HG03039 (cell line): ENCODE results near the gene C1orf94.

Experiments
- ATAC-seq: cut with Tn5 transposase; IDR thresholded peaks from one replicate; pipeline ENCODE4 v1.9.1; 2021; ENCODE audit warnings: mild to moderate bottlenecking, moderate library complexity; ENCODE audit not compliant: unreplicated experiment

Gene C1orf94, protein sequence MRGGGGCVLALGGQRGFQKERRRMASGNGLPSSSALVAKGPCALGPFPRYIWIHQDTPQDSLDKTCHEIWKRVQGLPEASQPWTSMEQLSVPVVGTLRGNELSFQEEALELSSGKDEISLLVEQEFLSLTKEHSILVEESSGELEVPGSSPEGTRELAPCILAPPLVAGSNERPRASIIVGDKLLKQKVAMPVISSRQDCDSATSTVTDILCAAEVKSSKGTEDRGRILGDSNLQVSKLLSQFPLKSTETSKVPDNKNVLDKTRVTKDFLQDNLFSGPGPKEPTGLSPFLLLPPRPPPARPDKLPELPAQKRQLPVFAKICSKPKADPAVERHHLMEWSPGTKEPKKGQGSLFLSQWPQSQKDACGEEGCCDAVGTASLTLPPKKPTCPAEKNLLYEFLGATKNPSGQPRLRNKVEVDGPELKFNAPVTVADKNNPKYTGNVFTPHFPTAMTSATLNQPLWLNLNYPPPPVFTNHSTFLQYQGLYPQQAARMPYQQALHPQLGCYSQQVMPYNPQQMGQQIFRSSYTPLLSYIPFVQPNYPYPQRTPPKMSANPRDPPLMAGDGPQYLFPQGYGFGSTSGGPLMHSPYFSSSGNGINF

DNA sequence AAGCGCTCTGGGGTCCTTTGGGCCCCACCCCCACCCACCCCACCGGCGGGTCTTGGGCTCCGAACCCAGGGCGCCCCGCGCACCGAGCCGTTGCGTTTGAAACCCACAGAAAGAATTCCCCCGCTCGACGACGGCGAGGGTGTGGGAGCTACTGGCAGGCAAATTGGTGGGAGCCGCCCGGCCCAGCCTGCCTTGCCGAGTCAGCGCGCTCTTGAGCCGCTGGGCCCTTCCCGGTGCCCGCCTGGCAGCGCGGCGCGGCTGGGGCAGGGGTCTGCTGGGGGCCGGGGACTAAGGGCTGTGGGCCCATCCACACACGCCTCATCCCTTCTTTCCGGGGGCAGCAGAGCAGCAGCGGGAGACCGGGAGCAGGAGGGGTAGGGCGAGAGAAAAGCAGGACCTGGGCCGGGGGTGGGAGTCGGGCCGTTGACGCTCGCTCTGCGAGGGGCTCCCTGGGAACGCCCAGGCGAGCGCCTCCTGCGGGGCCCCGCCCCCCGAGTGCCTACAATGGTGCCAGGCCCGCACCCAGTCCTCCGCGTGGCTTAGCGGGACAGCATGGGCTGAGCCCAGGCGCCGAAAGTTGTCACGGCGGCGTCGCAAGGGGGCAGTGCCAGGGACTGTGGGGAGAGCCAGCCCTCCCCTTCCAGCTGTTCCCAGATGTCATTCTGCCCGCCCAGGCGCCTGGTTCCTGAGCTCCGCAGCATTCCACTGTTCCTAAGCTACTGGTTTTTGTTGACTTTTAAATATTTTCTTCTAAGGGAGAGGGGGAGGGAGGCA is at the start of gene C1orf94:
TSS of gene C1orf94 (plus strand) at position 78 of the 774 bp plus-strand sequence. CDS start 883 bp downstream, outside the sequence.
- no peak for ATAC-seq

DNA sequence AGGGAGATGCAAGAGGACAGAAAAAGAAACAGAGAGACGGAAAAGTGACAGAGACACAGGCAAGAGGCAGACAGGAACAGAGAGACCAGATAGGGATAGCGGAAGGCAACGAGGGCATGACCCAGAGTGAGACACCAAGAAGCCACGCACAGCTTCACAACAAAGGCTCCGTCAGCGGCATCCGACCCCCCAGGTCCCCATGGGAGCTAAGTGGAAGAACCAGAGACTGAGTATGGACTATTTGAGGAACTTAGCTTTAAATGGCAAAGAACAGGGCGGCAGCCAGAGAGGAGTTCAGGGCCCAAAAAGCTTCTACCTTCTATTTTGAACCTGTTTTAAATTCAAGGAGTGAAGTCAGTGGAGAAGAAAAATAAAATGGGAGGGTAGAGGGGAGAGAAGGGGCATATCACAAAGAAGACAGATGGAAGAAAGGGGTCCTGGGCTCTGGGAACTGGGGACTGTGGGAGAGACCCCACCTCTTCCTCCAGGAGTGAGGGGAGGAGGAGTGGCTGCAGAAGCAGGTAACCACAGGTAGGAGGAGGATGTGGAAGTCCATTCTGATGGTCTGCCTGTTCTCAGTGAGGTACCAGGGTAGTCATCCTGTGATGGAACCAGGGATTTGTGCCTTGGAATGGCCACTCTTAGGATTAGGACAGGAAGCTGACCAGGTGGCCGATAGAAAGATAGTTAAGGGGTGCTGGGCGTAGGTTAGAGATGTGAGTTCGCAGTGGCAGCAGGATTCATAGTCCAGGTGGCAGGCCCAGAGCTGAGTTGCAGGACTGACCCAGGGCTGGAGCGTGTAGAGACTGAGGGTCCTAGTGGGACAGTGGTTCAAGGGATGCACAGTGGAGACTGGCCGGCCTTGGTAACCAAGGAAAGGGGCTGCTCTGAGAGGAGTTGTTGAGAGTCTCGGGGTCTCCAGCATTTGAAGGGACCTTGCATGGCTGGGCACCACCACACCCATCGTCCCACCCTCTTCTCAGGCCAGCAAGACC is 49.4 kb upstream of the C1orf94 start:
- ATAC-seq = no peak

DNA sequence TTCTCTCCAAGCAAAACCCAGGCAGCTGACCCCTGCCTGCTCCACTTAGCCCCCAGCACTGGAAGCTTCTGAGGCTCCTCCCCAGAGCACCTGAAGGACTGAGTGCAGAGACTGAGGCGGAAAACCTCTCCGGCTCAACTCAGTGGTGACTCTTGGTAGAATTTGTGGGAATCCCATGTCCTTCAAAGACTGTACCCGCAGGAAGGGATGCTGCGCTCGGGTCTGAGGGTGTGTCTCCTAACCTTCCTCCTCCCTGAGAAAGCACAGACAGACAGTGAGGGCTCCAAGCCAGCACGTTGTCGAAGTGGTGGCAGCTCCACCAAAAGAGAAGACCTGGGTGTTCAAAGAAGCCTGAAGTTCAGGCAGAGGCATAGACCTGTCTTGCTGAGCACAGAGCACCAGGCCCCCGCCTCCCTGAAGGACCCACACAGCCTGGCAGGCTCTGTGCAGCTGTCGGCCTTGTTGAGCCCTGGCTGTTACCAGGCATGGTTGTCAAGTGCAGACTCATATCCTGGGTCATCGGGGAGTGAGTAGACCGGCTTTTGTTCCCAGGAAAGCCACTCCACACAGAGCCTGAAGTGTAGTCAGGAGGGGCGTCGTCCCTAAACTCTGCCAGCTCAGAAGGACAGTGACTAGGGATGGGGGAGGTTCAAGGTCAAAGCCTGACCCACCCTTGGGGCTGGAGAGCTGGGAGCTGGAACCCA is 48.4 kb upstream of the C1orf94 start:
- ATAC-seq = no peak

DNA sequence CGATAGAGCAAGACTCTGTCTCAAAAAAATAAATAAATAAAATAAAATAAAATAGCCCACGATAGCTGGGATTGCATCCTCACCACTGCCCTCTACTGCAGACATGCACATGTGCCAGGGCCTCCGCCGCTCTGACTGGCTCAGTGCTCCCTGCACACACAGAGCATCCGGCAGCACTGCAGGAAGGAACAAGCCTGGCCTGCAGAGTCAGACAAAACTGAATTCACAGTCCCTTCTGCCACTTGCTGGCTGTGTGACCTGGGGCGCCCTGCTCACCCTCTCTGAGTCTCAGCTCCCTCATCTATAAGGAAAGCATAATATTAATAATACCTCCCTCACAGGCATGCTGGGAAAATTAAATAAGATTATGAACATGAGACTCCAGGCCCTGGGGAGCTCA is 47.1 kb upstream of the C1orf94 start:
- no peak for ATAC-seq

DNA sequence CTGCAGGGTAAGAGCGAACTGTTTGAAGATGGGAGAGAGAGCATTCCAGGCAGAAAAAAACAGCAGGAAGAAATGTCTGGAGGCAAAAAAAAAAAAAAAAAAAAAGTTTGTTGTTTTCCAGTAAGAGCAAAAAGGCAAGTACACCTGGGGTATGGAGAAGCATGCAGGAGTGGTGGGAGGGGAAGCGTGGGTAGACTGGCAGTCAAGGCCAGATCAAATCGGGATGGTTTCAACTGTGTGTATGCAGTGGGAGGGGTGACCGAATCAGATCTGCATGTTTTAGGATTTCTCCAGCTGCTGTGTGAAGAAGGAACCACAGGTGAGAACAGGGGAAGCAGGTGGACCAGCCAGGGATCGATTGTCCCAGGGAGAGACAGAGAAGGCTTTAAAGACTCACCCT is 46.4 kb upstream of the C1orf94 start:
- no peak for ATAC-seq

DNA sequence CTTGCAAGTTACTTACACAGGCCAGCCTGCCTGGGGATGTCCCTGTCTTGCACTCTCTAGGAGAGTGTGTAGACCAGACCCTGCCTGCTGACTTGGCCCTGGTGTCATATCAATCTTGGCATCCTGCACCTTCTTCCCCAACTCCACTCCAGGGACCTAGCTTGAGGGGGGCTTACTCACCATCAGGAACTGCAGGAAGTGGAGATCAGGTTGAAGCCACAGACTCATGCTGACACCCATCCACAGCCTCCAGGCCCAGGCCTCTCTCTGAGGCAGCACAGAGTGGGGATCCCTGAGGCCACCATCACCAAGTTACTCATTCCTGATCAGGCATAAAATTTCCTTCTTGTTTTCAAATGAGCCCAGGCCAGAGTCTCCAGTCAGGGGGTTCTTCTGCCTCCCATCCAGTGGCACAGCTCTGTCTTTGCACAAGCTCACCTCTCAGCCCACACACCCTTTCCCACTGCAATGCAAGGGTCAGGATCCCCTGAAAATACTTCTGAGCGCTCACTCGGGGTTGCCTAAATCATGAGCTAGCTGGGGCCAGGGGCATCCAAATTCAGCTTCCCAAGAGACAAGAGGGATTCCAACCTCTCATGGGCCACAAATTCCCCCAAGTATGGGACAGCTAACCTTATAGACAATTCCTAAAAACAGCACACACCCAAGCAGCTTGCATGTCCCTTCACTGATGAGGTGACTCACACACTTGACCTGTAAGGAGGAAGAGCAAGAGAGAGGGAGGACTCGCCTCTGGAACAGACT is 45.1 kb upstream of the C1orf94 start:
- no peak for ATAC-seq

DNA sequence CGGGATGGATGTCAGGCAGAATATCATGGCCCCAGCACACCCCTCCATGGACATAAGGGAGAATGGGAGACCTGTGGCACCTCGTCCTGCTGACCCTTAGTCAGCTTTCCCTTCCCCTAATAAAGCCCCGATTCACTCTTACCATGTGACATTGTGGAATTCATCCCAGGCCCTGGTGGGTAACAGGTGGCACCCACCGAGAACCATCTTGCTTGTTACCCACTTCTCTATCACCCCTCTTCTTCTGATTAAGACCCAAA is 44.6 kb upstream of the C1orf94 start:
- ATAC-seq = no peak

DNA sequence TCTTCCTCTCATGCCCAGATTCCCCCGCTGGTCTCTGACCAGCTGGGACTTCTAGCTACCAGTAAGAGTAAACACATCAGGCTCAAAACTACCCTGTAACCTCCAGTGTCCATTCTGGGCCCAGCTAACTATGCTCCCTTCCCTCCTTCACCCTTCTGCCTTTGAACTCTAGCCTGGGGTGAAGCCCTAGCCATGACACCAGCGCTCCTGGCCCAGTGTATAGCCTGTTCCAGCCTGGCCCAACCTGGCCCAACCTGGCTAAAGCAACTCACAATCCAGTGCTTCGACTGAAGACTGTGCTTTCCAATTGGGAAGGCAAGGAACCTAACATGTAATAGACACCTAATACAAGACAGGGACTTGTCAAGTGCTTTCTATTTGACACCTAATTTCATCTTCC is 39.3 kb upstream of the C1orf94 start:
- ATAC-seq = no peak

DNA sequence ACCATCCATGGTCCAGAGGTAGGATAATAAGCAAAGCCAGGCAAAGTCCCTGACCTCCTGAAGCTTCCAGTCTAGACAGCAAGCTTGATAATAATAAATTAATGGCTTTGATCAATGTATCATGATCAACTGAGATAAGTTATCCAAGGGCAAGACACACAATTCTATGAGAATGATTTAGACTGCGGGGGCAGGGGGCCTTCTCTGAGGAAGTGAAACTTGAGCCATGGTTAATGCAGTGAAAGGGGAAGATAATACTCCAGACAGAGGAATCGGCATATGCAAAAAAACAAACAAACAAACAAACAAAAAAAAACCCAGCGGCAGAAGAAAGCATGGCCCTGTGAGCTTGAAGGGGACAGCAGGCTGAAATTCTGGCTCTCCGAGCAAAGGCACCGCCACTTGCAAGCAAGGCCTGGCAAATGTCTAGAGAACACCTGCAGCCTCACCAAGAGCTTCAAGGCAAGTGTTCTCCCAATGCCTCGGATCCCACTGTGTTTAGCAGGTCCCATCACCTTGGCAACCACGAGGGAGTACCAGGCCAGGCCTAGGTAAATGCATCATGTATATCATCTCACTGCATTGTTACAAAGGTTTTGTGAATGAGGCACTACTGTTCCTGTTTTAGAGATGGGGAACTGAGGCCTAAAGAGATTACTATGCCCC is 36.6 kb upstream of the C1orf94 start:
- no peak for ATAC-seq

DNA sequence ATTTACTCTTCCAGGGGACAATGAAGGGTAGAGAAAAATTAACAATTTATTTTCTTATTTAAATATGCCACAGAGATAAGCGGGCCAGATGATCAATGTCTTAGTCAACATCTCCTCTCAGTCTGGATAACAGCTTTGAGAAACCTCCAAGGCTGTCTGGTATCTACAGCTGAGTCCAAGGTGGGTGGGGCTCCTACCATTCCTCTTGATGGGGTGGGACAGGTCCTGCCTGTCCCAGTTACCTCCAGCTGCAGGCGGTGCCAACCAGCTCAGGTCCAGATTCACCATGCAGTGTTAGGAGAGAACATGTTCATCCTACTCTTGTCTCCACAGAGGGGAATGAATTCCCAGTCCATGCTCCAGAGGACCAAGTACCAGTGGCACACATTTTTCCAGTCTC is 32.7 kb upstream of the C1orf94 start:
- ATAC-seq = no peak

DNA sequence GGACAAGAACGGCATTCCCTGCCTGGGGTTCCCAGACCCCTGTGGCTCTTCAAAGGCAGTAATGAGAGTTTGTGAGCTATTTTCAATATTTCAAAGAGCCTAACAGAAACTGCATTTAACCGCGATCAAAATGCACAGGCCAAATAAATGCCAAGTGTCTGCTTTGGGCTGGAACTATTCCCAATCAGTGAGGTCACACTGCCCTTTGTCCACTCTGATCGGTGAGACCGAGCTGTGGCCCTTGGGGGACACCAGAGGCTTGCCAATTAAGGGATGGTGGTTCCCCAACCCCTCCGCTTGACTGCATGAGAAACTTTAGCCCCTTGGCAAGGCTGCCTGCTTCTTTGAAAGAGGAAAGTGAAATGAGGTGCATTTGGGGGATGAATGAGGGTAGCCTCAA is 31.9 kb upstream of the C1orf94 start:
- ATAC-seq = no peak

DNA sequence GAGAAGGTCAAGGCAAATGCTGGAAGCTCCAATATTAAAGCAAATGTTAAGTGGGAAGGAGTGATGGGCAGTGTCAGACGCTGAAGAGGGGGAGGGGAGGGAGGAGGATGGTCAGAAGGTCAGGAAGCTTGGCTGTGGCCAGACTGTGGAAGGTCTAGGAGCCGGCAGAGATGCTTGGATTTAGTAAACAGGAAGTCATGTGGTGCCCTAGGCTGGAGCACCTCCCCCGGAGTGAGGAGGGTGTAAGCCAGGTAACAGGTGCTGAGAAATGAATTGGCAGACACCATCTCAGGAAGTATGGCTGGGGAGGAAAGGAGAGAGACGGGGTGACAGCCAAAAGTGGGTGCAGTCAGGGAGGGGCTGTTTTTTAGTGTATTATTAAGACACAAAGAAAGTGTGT is 29.4 kb upstream of the C1orf94 start:
- ATAC-seq = no peak

DNA sequence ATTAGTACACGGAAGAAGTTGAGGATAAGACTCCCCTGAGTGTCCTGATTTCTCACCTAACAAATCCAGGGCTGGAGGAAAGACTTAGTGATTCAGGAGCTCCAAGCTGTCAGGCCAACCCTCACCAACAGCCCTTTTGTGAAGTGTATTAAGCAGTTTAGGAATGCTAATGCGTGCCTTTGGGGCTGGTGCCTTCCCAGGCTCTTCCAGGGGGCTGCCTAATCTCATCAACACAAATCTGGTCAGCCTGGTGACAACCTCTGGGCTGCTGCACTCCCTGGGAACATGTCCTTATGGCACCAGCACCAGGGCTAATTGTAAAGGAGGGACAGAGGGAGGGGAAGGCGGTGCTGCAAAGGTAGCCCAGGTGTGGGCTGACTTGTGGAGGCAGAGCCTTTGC is 27.2 kb upstream of the C1orf94 start:
- ATAC-seq = no peak

DNA sequence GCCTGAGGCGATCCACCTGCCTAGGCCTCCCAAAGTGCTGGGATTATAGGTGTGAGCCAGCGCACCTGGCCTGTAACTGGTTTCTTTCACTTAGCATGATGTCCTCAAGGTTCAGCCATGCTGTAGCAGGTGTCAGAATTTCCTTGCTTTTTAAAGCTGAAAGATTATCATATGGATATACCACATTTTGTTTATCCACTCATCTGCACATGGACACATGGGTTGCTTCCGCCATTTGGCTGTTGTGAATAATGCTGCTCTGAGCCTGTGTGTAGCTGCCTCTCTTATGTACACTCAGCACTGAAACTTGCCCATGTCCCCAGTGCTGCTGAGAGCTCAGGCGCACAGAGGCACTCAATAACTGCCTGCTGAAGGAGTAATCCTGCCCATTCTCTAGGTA is 23.5 kb upstream of the C1orf94 start:
- no peak for ATAC-seq

DNA sequence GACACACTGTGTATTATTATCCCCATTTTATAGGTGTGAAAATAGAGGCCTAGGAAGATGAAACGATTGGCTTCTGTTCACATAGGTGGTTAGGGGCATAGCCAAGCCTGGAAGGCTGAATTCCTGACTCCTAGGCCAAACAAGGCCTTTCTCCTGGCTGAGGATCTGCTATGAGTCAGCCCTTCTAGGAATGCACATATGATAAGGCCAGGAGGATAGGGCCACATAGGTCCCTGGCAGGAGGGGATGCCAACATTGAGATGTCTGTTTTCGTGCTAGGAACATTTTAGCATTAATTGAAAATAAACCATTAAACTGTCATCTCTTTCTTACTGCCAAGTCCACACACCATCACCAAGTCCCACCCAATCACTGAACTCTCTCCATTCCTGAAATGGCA is 20.8 kb upstream of the C1orf94 start:
- ATAC-seq = no peak

DNA sequence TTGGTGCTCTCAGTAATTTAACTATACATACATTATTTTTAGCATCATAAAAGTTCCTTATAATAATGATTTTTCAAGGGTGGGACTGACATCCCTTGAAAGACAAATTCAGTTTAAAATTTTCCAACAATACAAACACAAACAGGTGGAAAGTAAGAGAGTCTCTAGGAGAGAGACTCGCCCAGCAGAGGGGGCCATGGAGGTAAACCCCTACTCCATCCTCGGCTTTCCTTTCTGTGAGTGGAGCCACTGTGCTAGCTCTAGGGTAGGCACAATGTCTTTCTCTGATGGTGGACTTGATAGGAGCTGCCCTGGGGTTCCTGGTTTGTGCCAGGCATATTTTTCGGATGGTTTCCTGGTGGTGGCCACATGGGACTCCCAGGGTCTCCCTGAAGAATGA is 20.0 kb upstream of the C1orf94 start:
- ATAC-seq = no peak

DNA sequence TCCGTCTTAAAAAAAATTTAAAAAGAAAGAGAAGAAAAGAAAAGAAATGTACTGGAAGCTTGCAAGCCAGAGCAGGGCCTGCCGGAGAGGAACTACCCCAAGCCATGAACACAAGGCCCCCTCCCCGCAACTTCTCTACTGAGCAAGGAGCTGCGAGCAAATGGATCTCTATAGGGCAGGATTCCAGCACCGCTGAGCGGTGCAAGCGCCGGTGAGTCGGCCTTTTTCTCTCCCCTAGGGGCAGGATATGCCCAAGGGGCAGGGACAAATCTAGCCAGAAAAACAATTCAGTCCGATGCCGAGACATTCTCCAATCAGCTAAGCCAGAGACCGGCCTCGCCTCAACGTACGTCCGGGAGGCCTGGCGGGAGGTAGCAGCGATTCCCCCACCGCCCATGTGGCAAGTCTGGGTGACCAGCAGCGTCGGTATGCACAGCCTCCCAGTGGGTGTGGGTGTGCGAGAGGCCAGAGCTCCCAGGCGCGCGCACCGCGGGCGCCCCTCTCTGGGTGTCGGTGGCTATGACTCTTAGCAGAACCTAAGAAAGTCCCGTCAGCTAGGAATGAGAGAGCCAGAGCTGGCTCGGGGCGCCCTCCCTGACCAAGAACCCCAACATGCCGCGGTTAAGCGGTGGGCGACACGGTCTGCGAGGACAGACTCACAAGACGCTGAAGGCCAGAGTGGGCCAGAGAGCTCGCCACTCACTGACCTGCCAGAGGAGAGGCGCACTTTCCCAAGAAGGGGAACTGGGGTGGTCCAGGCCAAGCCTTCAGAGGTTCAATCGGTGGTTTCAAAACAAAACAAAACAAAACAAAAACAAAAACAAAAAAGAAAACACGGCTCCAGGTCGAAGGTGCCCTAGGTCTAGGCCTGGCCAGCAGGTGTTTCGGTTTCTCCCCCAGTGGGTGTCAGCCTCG is 13.6 kb upstream of the C1orf94 start:
- ATAC-seq = peak; percentile 51
